Nephron progenitor cell (in vitro differentiated cells): ENCODE results near the gene PSENEN.

ENCODE experiments used
- DNase-seq: peaks from one replicate; pipeline ENCODE4 v3.0.0; 2021
- H3K27ac Mint-ChIP-seq: 2 replicates; pipeline ENCODE4 v1.8.0; 2021; ENCODE audit warnings: mild to moderate bottlenecking, moderate library complexity, mixed read lengths
- H3K27me3 Mint-ChIP-seq: 2 replicates; pipeline ENCODE4 v1.8.0; 2021; ENCODE audit warnings: mild to moderate bottlenecking, low read depth, mixed read lengths; ENCODE audit not compliant: poor library complexity
- H3K36me3 Mint-ChIP-seq: 2 replicates; pipeline ENCODE4 v1.8.0; 2021; ENCODE audit warnings: low read depth, mixed read lengths
- H3K4me1 Mint-ChIP-seq: 2 replicates; pipeline ENCODE4 v1.8.0; 2021; ENCODE audit warnings: mixed read lengths
- H3K4me3 Mint-ChIP-seq: 2 replicates; pipeline ENCODE4 v1.8.0; 2021; ENCODE audit warnings: mild to moderate bottlenecking, moderate library complexity, mixed read lengths
- H3K9me3 Mint-ChIP-seq: 2 replicates; pipeline ENCODE4 v1.8.0; 2021; ENCODE audit warnings: mild to moderate bottlenecking, moderate library complexity, mixed read lengths
- TF ChIP-seq, protein P1 (sequence below): fragments of 200-600 bp; sonication (generic); IDR thresholded peaks from 2 replicates; pipeline ENCODE4 v1.5.0; 2021; ENCODE audit warnings: antibody characterized with exemption

The PSENEN gene, protein sequence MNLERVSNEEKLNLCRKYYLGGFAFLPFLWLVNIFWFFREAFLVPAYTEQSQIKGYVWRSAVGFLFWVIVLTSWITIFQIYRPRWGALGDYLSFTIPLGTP

DNA sequence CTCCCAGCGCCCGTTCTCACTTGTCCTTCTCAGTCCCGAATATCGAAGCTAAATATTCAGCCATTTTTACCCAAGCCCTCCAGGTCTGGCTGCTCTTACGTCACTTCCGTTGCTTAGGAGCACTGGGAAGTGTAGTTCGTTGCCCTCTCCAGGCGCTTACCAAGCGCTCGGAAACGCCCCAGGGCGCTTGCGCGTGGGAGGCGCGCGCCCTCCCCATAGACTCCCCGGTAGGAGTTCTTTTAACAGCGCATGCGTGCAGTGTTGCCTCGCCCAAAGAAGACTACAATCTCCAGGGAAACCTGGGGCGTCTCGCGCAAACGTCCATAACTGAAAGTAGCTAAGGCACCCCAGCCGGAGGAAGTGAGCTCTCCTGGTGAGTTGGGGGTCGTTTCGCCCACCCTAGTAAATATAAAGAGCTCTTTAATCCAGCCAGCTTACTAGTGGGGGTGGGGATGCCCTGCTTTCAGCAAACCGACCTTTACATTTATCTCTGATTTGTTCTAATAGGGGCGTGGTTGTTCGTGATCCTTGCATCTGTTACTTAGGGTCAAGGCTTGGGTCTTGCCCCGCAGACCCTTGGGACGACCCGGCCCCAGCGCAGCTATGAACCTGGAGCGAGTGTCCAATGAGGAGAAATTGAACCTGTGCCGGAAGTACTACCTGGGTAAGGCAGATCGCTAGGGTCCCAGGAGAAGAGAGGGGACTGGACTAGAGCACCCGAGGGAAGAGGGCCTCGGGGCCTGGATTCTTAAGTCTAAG, at the start of gene PSENEN, which contains the start of gene U2AF1L4:
PSENEN (plus strand) TSS at position 324 of the 759 bp plus-strand sequence; CDS start at position 604, 280 bp downstream.
U2AF1L4 (minus strand) TSS at position 91 of the 759 bp plus-strand sequence; CDS start at position 64, 27 bp downstream.
- peaks cover 5% of the 10 kb centered on the region for H3K36me3 Mint-ChIP-seq
- peaks cover 60% of the 10 kb centered on the region for H3K4me1 Mint-ChIP-seq
- H3K27ac Mint-ChIP-seq: peak within 1 kb of the TSS; percentile 100
- H3K9me3 Mint-ChIP-seq: no peaks in the 10 kb centered on the region
- H3K4me3 Mint-ChIP-seq: peak within 1 kb of the TSS; percentile 100
- peak; percentile 93 for DNase-seq
- peaks cover 2% of the 10 kb centered on the region for H3K27me3 Mint-ChIP-seq
- TF ChIP-seq, protein P1, sequence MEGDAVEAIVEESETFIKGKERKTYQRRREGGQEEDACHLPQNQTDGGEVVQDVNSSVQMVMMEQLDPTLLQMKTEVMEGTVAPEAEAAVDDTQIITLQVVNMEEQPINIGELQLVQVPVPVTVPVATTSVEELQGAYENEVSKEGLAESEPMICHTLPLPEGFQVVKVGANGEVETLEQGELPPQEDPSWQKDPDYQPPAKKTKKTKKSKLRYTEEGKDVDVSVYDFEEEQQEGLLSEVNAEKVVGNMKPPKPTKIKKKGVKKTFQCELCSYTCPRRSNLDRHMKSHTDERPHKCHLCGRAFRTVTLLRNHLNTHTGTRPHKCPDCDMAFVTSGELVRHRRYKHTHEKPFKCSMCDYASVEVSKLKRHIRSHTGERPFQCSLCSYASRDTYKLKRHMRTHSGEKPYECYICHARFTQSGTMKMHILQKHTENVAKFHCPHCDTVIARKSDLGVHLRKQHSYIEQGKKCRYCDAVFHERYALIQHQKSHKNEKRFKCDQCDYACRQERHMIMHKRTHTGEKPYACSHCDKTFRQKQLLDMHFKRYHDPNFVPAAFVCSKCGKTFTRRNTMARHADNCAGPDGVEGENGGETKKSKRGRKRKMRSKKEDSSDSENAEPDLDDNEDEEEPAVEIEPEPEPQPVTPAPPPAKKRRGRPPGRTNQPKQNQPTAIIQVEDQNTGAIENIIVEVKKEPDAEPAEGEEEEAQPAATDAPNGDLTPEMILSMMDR: no peak

DNA sequence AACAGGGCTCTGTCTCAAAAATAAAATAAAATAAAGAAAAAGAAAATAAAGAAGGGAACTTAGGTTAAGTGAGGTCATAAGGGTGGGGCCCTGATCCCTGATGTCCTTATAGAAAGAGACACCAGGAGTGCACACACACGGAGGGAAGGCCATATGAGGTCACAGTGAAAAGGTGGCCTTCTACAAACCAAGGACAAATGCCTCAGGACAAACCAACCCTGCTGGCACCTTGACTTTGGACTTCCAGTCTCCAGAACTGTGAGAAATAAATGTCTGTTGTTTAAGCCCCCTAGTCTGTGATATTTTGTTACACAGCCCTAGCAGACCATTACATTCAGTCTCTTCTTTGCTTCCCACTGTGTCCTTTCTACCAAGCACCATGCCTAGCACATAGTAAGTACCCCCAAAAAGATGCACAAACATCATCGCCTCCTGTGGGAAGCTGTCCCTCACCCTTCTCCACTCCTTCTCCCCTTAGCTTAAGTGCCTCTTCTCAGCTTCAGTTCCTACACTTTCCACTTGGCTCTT, 49.5 kb upstream of the PSENEN start:
- H3K36me3 Mint-ChIP-seq: no peaks in the 10 kb centered on the region
- DNase-seq: no peak
- H3K4me3 Mint-ChIP-seq: no peak overlapping the region
- H3K9me3 Mint-ChIP-seq: no peaks in the 10 kb centered on the region
- peaks cover 27% of the 10 kb centered on the region for H3K27me3 Mint-ChIP-seq
- TF ChIP-seq, protein P1: no peak
- no peak overlapping the region for H3K27ac Mint-ChIP-seq
- H3K4me1 Mint-ChIP-seq: no peaks in the 10 kb centered on the region

DNA sequence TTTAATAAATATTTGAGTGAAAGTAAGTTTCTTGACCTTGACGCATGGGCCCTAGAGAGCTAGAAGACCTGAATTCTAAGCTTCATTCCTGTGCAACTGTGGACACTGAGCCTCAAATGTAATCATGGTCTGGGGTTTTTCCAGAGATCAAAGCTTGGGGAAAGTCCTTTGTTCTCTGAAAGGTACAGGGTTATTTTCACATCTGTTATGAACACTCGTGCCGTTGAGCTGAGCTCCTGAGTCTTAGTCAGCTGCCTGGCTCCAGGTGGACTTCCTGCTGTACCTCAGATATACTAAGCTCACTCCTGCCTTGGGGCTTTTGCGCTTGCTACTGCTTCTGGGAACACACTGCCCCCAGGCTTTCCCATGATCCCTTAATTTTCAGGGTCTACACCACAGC, 48.6 kb upstream of the PSENEN start:
- no peak overlapping the region for H3K4me3 Mint-ChIP-seq
- H3K9me3 Mint-ChIP-seq: no peaks in the 10 kb centered on the region
- no peak overlapping the region for H3K27ac Mint-ChIP-seq
- no peak for DNase-seq
- TF ChIP-seq, protein P1: no peak
- H3K36me3 Mint-ChIP-seq: no peaks in the 10 kb centered on the region
- peaks cover 27% of the 10 kb centered on the region for H3K27me3 Mint-ChIP-seq
- H3K4me1 Mint-ChIP-seq: no peaks in the 10 kb centered on the region

DNA sequence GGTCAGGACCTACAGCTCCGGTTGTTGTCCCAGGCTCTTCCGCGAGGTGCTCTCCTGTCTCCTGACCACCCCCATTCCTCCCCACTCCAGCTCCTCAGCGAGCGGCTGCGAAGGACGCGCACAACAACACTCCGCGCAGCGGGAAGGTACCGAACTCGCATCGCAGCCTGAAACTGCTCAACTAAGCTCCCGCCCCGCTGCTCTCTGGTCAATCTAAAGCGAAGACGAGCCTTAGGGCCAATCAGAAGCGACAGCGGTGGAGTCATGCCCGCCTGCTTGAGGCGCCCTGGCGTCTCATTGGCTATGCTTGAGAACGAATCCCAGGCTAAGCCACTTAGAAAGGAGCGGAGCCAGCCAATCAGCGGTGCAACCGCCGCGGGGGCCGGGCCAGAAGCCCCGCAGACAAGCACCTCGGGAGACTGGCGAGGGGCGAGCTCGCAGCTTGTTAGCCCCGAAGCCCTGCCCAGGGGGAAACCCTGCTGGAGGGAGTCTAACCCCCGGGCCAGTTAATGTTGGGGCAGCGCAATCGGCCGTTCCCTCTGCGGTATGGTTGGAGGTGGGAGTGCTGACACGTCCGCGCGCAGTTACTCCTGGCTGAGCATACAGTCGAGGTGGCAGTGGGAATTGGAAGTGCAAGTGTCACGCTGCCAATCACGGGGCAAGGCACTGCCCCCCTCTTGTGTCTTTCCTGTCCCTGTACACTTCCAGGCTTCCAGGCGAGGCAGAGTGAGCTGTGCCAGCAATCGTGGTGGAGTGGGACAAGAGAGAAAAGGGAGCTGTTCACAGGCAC, 43.0 kb upstream of the PSENEN start:
- TF ChIP-seq, protein P1: no peak
- no peaks in the 10 kb centered on the region for H3K9me3 Mint-ChIP-seq
- no peaks in the 10 kb centered on the region for H3K36me3 Mint-ChIP-seq
- peak; percentile 90 for DNase-seq
- H3K27me3 Mint-ChIP-seq: peaks cover 38% of the 10 kb centered on the region
- H3K27ac Mint-ChIP-seq: peak overlapping the region; percentile 88
- H3K4me3 Mint-ChIP-seq: peak overlapping the region; percentile 94
- H3K4me1 Mint-ChIP-seq: peaks cover 5% of the 10 kb centered on the region

DNA sequence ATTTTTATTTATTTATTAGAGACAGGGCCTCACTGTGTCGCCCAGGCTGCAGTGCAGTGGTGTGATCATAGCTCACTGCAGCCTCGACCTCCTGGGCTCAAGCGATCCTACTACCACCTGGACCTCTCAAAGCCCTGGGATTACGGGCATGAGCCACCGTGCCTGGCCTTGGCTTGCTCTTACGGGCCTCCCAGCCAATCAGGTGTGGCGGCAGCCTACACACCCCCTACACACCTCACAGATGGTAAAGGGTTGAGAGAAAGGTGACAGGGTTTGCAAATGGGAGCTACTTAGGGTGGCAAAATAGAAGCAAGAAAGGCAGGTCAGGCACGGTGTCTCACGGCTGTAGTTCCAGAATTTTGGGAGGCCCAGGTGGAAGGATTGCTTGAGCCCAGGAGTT, 42.1 kb upstream of the PSENEN start:
- Mint-ChIP-seq H3K27me3 (peaks cover 31% of the 10 kb centered on the region), H3K4me1 (peaks cover 5% of the 10 kb centered on the region), H3K4me3 (peak overlapping the region; percentile 40), H3K9me3 (no peaks in the 10 kb centered on the region), H3K36me3 (no peaks in the 10 kb centered on the region), H3K27ac (no peak overlapping the region)
- TF ChIP-seq, protein P1: no peak
- DNase-seq: no peak
